Measurements from ENCODE around the gene PLD5. TPM values are rescaled to one million over a fixed set of nuclear protein-coding genes. Genes with fewer than 3 reads are reported as not detected.

The PLD5 gene
- polyA plus RNA-seq, 1 of the 3 experiments (the other 2 are of a cell fraction): 0.08 TPM

GRCh38 chr1:242240077-242240476 lies 284.4 kb downstream of the PLD5 start:
- WGBS (ENCODE audit: low lambda C conversion rate): 15% methylated on average over 4 of the region's 4 CpGs
- H3K79me2 ChIP-seq (ENCODE audit: insufficient read depth): no peaks in the 10 kb centered on the region
- H3K27me3 ChIP-seq (ENCODE audit: insufficient read depth): no peaks in the 10 kb centered on the region

More at GRCh38 chr1:242240077-242240476, 284.4 kb downstream of the PLD5 start:
- Histone ChIP-seq H3F3A (replicated peaks; ENCODE audit: insufficient read depth) (no peaks in the 10 kb centered on the region), H3K36me3 (replicated peaks in 1 of 2; ENCODE audit: control insufficient read depth in 1 of 2, insufficient read depth in 2 of 2, low read length in 1 of 2) (peaks cover 0 to 3% of the 10 kb centered on the region in 2 experiments), H4K20me1 (ENCODE audit: insufficient read depth) (no peaks in the 10 kb centered on the region), H3K9ac (no peak overlapping the region), H3K4me3 (ENCODE audit: low read depth in 2 of 2, low read length in 1 of 2) (no peak overlapping the region), H3K4me1 (ENCODE audit: control insufficient read depth in 1 of 2, insufficient read depth in 2 of 2, low read depth in 1 of 2, low read length in 1 of 2) (peaks cover 0 to 4% of the 10 kb centered on the region in 2 experiments; a peak in 1 of 4 replicates), H2AFZ (ENCODE audit: low read depth) (no peak overlapping the region), H3K9me2 (no peaks in the 10 kb centered on the region), H3K27ac (ENCODE audit: low read depth in 2 of 2, low read length in 1 of 2) (peak overlapping the region in 1 of 2 experiments; percentile 50; a peak in 2 of 4 replicates), H3K9me3 (no peaks in the 10 kb centered on the region), H3K4me2 (no peak overlapping the region)
- TF ChIP-seq EP300 (IDR thresholded peaks at IDR 0.05; ENCODE audit: borderline replicate concordance in 1 of 2, low read depth in 1 of 2, low read length in 1 of 2) (no peak), PBX3 (IDR thresholded peaks at IDR 0.05) (no peak), NRF1 (IDR thresholded peaks at IDR 0.05; ENCODE audit: low read depth, low read length) (no peak), JUND (IDR thresholded peaks at IDR 0.05) (no peak), TAF1 (IDR thresholded peaks at IDR 0.05; ENCODE audit: borderline replicate concordance, low read depth, low read length) (no peak), POLR2AphosphoS5 (IDR thresholded peaks at IDR 0.05; ENCODE audit: low read depth, low read length) (no peak), FOXJ3 (CRISPR knock-in tag; IDR thresholded peaks at IDR 0.05) (no peak), RAD21 (IDR thresholded peaks at IDR 0.05; ENCODE audit: low read length) (no peak), SMC3 (IDR thresholded peaks at IDR 0.05; ENCODE audit: low read depth, low read length) (no peak), RCOR1 (IDR thresholded peaks at IDR 0.05; ENCODE audit: low read length) (no peak), IRF3 (IDR thresholded peaks at IDR 0.05; ENCODE audit: low read depth, low read length) (no peak), MAX (IDR thresholded peaks at IDR 0.05; ENCODE audit: low read depth) (no peak), FOXM1 (IDR thresholded peaks at IDR 0.05; ENCODE audit: low read depth) (no peak), RXRA (IDR thresholded peaks at IDR 0.05; ENCODE audit: borderline replicate concordance, low read depth) (no peak), GABPA (IDR thresholded peaks at IDR 0.05; ENCODE audit: low read depth) (no peak), SIN3A (IDR thresholded peaks at IDR 0.05; ENCODE audit: borderline replicate concordance, low read depth, low read length) (no peak), RFX5 (IDR thresholded peaks at IDR 0.05; ENCODE audit: low read length) (no peak), FOSL2 (IDR thresholded peaks at IDR 0.05; ENCODE audit: borderline replicate concordance, low read depth) (no peak), ZBTB33 (IDR thresholded peaks at IDR 0.05; ENCODE audit: borderline replicate concordance, low read depth) (no peak)
- ChIA-PET CTCF (no interaction called here), POLR2A (no interaction called here)
- DNase-seq: no peak
